K562 (cell line): ENCODE measurements around the gene WBP2NL.

Experiments
- CREB3 ChIP-seq: fragments of 450-650 bp; conservative IDR thresholded peaks from 2 replicates; pipeline ENCODE4 v1.6.1; 2016; ENCODE audit warnings: missing genetic modification characterization, low read depth, mild to moderate bottlenecking, missing compliant biosample characterization, moderate library complexity
- EP300 ChIP-seq: IDR thresholded peaks from 2 replicates; pipeline ENCODE4 v1.6.1; 2012; ENCODE audit warnings: low read length, improper control_type of control experiment
- IFI16 ChIP-seq: fragments of 250-450 bp; sonication (Bioruptor Pico); IDR thresholded peaks from 2 replicates; pipeline ENCODE4 v2.1.2; 2022; ENCODE audit warnings: mild to moderate bottlenecking, inconsistent platforms
- MAFK ChIP-seq: IDR thresholded peaks from 2 replicates; pipeline ENCODE4 v1.6.1; 2011; ENCODE audit warnings: low read length, improper control_type of control experiment
- PHF8 ChIP-seq: fragments of 200-600 bp; sonication (generic); IDR thresholded peaks from 2 replicates; pipeline ENCODE4 v1.6.1; 2012; ENCODE audit warnings: mixed run types, mild to moderate bottlenecking, inconsistent platforms, low read length, moderate library complexity, borderline replicate concordance
- SIN3A ChIP-seq, 2 experiments: fragments of 150-350 bp in 1 of 2; IDR thresholded peaks; 2 replicates each; pipeline ENCODE4 v1.6.1; 2011 to 2016; ENCODE audit warnings: borderline replicate concordance in 2 of 2, low read depth in 2 of 2, low read length in 2 of 2, mild to moderate bottlenecking in 2 of 2, moderate library complexity in 2 of 2; ENCODE audit not compliant: control insufficient read depth in 1 of 2
- SP2 ChIP-seq: IDR thresholded peaks from 2 replicates; pipeline ENCODE4 v1.6.1; 2011; ENCODE audit warnings: mild to moderate bottlenecking, low read depth, low read length, moderate library complexity; ENCODE audit not compliant: poor library complexity, severe bottlenecking; ENCODE audit errors: extremely low read depth
- TEAD4 ChIP-seq, 2 experiments: sonication (generic) in 1 of 2; formaldehyde crosslinking in 1 of 2; IDR thresholded peaks; 2 replicates each; pipeline versions ENCODE4 v1.6.1 to v1.8.0; 2012 to 2022; ENCODE audit warnings: borderline replicate concordance in 1 of 2, inconsistent platforms in 1 of 2, low read length in 1 of 2, mild to moderate bottlenecking in 1 of 2, missing genetic modification reagents in 1 of 2
- ZFX ChIP-seq: sonication (generic); formaldehyde crosslinking; IDR thresholded peaks from 2 replicates; pipeline ENCODE4 v1.8.0; 2022; ENCODE audit warnings: mild to moderate bottlenecking, missing genetic modification reagents, moderate library complexity
- ZNF436 ChIP-seq: fragments of 250-450, 450-650 bp; sonication (Bioruptor Pico); formaldehyde crosslinking; IDR thresholded peaks from 2 replicates; pipeline ENCODE4 v1.7.0; 2020; ENCODE audit warnings: mild to moderate bottlenecking
- ZNF561 ChIP-seq: fragments of 450-650 bp; formaldehyde crosslinking; conservative IDR thresholded peaks from 2 replicates; pipeline ENCODE4 v1.4.0; 2020; ENCODE audit warnings: mild to moderate bottlenecking, moderate library complexity
- ZNF584 ChIP-seq: fragments of 200-800 bp; sonication (Bioruptor generic); IDR thresholded peaks from 2 replicates; pipeline ENCODE4 v1.6.1; 2016; ENCODE audit warnings: low read depth, mild to moderate bottlenecking, missing genetic modification characterization, missing compliant biosample characterization
- TF ChIP-seq, protein P1 (sequence below): fragments of 450-650 bp; IDR thresholded peaks from 2 replicates; pipeline ENCODE4 v1.6.1; 2017; ENCODE audit warnings: antibody characterized with exemption, mild to moderate bottlenecking
- TF ChIP-seq, protein P2 (sequence below): fragments of 450-650 bp; formaldehyde crosslinking; IDR thresholded peaks from 2 replicates; pipeline ENCODE4 v1.4.0; 2022; ENCODE audit warnings: missing genetic modification characterization

GRCh38 chr22:42074846-42075676 is 76.5 kb downstream of the WBP2NL start:
- no peak for TF ChIP-seq ZNF584 (CRISPR knock-in tag)
- TF ChIP-seq IFI16 (CRISPR knock-in tag), result no peak
- no peak for TF ChIP-seq ZFX
- TF ChIP-seq, protein P1, sequence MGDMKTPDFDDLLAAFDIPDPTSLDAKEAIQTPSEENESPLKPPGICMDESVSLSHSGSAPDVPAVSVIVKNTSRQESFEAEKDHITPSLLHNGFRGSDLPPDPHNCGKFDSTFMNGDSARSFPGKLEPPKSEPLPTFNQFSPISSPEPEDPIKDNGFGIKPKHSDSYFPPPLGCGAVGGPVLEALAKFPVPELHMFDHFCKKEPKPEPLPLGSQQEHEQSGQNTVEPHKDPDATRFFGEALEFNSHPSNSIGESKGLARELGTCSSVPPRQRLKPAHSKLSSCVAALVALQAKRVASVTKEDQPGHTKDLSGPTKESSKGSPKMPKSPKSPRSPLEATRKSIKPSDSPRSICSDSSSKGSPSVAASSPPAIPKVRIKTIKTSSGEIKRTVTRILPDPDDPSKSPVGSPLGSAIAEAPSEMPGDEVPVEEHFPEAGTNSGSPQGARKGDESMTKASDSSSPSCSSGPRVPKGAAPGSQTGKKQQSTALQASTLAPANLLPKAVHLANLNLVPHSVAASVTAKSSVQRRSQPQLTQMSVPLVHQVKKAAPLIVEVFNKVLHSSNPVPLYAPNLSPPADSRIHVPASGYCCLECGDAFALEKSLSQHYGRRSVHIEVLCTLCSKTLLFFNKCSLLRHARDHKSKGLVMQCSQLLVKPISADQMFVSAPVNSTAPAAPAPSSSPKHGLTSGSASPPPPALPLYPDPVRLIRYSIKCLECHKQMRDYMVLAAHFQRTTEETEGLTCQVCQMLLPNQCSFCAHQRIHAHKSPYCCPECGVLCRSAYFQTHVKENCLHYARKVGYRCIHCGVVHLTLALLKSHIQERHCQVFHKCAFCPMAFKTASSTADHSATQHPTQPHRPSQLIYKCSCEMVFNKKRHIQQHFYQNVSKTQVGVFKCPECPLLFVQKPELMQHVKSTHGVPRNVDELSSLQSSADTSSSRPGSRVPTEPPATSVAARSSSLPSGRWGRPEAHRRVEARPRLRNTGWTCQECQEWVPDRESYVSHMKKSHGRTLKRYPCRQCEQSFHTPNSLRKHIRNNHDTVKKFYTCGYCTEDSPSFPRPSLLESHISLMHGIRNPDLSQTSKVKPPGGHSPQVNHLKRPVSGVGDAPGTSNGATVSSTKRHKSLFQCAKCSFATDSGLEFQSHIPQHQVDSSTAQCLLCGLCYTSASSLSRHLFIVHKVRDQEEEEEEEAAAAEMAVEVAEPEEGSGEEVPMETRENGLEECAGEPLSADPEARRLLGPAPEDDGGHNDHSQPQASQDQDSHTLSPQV, result no peak
- no peak for TF ChIP-seq MAFK
- no peak for TF ChIP-seq SP2
- TF ChIP-seq CREB3 (tag), result no peak
- TF ChIP-seq SIN3A (IDR thresholded peaks at IDR 0.05; ENCODE audit: borderline replicate concordance in 2 of 2, control insufficient read depth in 1 of 2, low read depth in 2 of 2, low read length in 2 of 2), result no peak
- no peak for TF ChIP-seq TEAD4 (IDR thresholded peaks at IDR 0.05; ENCODE audit: low read length)
- no peak for TF ChIP-seq TEAD4 (CRISPR knock-in tag; IDR thresholded peaks at IDR 0.05; ENCODE audit: borderline replicate concordance)
- TF ChIP-seq EP300, result no peak
- no peak for TF ChIP-seq ZNF561 (CRISPR knock-in tag)
- no peak for TF ChIP-seq ZNF436 (CRISPR knock-in tag)
- TF ChIP-seq, protein P2, sequence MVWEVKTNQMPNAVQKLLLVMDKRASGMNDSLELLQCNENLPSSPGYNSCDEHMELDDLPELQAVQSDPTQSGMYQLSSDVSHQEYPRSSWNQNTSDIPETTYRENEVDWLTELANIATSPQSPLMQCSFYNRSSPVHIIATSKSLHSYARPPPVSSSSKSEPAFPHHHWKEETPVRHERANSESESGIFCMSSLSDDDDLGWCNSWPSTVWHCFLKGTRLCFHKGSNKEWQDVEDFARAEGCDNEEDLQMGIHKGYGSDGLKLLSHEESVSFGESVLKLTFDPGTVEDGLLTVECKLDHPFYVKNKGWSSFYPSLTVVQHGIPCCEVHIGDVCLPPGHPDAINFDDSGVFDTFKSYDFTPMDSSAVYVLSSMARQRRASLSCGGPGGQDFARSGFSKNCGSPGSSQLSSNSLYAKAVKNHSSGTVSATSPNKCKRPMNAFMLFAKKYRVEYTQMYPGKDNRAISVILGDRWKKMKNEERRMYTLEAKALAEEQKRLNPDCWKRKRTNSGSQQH (CRISPR knock-in tag), result no peak
- no peak for TF ChIP-seq PHF8
